Stimulated activated CD4-positive, alpha-beta T cell treated with anti-CD3 and anti-CD28 coated beads, Interleukin-1b, Interleukin-23, amount 100 ng/mL, for 4 hours (primary cell): Measurements from ENCODE around the gene PIM1.
"Not testable (repeated sequence)": the region's sequence is repeated elsewhere in the genome, so short reads cannot be mapped to it uniquely, and the experiment has no call there.

Experiments used
- DNase-seq, 2 donors: peaks; one replicate each; pipeline ENCODE4 v3.0.0-alpha.2; 2020; ENCODE audit warnings: low read depth in 2 of 2

PIM1 gene

DNA sequence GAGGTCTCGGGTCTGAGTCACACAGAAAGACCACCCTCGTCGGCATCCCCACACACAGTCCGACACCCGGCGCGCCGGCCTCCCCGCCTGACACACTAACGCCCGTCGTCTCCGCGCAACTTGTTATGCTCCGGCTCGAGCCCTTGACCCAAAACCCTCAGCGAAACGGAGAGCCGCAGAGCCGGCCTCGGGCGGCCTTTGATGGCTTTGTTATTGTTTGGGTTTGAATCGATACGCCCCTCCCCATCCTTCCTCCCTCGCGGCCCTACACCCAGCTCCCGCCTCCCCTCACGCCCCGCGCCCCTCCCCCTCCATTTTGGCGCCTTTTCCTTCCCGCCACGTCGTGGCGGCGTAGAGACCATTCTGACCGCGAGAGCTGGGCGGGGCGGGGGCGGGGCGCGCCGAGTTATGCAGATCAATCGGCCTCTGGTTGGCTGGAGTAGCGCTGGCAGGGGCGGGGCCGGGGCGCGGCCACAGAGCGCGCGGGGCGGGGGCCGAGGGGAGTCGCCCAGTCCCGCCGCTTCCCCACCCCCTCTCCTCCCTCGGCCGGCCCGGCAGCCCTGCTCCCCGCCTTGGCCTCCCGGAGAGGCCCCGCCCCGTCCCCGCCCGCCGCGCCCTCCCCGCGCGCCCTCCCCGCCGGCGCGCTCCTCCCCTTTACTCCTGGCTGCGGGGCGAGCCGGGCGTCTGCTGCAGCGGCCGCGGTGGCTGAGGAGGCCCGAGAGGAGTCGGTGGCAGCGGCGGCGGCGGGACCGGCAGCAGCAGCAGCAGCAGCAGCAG is at the start of gene PIM1:
PIM1 (plus strand) TSS at position 657 of the 777 bp plus-strand sequence. CDS start 424 bp downstream, outside the sequence.
- peak; percentile 99 to 100 for DNase-seq

DNA sequence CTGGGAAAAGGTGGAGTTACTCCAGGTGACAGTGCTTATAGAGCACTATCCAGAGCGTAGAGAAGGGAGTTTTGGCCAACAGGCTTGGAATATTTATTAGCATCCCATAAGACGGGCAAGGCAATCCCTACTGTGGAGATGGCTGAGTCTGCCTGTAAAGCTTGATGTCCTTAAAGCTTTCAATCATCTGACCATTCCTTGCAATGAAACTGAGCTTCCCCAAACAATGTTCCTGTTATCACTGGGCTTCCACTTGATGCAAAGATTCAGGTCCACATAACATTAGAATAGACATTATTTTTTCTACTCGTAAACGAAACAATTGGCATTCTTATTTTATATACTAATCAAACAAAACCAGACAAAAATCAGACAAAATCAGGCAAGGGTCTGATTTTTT is 48.4 kb upstream of the PIM1 start:
- no peak for DNase-seq

DNA sequence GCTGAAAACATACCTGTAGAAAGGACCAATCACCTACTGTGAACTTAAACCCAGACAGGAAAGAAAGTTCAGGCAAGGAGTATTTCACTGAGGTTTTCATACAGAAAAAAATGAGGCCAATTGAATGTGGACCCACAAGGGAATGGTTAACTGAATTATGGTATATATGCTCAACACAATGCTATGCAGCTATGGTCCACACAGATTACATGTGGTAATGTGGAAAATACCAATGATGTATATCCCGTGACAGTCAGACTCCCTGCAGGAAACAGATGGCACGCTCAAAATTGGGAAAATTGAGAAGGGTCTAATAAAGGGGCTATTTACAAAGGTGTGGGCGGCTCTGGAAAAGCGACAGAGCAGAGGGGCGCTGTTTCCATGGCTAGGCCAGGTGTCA is 47.1 kb upstream of the PIM1 start:
- no peak for DNase-seq

DNA sequence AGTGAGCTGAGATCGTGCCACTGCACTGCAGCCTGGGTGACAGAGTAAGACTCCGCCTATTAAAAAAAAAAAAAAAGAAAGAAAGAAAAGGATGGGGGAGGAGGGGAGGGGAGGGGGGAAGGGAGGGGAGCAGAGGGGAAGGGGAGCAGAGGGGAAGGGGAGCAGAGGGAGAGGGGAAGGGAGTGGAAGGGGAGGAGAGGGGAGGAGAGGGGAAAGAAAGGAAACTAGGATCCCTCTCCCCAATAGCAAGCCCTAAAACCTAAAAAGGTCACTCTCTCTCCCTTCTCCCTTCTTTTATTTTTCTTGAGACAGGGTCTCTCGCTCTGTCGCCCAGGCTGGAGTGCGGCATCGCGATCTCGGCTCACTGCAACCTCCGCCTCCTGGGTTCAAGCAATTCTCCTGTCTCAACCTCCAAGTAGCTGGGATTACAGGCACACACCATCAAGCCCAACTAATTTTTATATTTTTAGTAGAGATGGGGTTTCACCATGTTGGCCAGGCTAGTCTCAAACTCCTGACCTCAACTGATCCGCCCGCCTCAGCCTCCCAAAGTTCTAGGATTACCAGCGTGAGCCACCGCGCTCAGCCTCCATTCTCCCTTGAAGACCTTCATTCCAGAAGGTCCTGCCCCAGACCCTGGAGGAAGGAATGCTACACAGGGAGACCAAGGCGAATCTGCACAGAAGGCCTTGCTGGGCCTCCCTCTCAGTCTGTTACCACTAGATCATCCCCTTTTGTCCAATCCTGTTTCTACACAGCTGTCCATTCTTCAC is 45.8 kb upstream of the PIM1 start:
- DNase-seq: no peak

DNA sequence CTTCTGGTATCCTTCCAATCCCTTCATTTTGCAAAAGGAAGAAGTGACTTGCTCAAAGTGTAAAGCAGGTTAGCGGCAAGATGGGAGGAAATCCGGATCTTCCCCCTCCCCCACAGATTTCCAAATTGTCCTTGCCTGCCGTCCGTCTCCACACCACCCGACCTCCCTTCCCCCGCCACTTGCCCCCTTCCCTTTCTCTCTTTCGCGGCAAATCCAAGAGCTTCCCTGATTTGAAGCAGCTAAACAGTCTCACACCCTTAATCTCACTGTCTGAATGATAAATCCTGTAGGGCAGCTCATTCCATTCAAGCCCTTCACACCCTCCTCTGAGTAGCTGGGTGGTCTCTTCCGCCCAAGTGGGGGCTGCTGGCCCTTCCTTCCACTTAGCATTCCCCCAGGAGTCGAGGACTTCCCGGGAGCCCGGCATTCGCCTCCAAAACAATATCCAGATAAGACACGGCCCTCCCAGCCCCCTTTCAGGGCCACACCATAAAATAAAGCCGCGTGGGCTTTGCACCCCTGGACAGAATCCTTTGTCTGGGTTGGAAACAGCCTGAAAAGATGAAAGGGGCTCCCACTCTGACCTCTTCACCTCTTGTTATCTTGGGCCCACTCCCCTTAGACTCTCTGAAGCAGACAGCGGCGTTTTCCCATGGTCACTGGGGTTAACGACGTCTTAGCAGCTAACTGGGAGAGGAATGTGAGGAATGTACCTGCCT is 44.0 kb upstream of the PIM1 start:
- DNase-seq: no peak

DNA sequence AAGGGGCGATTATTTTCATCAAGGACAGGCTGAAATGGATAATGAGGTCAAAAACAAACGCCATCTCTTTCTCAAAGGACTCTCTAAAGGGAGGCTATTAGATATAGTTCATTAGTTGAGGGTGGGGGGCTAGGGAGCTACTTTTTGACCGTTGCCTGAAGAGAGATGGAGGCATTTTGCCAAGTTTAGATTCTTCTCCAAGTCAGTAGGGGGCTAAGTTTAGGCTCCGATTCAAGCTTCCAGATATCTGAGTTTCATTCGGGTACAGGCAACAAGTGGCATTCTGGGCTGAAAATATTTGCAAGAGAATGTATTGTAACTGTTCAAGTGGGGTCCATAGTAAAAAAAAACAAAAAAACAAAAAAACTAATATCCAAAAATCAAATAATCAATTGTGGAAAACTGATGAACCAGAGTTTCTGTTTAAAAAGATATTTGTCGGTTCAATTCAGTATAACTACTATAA is 43.4 kb upstream of the PIM1 start:
- DNase-seq: no peak

DNA sequence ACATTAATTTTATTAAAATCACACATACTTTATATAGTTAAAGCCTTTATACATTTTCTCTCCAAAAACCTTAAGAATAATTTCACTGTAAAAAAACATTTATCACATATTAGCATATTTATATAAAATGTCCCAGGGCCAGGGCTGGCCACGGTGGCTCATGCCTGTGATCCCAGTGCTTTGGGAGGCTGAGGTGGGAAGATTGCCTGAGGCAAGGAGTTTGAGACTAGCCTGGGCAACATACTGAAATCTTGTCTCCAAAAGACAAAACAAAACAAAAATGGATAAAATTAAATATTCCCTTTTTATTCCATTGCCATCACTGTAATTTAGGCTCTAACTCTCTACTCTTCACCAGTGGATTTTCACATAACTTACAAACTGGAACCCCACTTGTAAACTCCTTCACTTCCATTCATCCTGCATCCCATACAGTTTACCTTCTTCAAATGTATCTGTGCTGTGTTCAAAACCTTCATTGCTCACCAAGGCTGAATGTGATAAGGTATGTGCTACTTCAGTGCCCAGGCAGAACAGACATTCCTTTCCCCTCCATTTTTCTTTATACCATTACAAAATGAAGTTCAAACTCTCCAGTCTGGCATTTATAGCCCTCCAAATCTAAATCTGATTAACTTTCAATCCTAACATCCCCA is 42.9 kb upstream of the PIM1 start:
- no peak for DNase-seq

DNA sequence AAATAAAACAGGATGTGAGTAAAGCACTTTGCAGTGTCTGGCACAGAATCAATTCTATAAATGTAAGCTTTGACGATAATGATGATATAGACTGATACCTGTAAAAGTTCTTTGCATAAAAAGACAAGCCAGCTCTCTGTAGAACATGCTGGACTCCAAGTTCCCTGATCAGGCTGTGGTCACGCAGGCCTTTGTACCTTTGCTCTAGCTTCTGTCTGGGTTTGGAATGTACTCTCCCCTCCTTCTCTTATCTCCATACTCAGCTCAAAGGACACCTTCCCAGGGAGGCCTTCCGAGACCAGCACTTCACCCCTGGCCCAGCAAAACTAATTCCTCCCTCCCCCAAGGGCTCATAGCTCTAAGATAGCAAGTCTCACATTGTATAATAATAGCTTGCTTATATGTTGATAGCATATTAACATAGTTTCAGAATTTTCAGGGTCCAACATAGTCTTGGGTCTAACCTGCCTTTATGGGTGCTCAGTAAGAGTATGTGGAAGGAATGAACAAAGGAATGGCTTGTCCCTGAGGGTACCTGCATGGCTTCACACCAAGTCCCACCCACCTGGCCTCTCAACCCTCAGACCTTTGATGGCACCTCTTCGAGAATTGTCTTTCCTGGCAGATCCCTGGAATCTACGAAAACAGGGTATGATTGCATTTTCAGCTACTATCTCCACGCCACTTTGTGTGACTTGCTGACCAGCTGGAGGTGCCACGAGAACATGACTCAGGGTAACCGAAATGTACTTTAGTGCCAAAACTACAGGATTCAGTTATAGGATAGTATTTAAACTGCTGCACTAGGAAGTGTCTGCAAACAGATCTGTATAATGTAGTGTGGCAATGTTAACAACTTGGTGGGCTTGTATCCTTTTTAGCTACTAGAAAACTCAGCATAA is 41.7 kb upstream of the PIM1 start:
- DNase-seq: no peak

DNA sequence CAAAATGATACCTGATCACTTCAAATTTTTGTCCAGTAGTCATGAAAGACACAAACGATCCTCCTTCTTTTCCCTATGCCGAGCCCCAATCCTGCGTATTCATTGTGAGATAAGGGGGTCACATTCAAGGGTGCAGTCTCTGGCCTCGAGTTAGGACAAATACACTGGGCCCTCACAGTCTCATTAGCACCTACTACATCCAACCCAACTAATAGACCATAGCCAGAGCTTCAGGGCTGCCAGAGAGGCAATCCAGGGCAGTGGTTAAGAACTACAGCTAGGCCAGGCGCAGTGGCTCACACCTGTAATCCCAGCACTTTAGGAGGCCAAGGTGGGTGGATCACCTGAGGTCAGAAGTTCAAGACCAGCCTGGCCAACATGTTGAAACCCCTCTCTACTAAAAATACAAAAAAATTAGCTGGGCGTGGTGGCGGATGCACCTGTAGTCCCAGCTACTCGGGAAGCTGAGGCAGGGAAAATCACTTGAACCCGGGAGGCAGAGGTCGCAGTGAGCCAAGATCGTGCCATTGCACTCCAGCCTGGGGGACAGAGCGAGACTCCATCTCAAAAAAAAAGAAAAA is 41.0 kb upstream of the PIM1 start:
- not testable (repeated sequence) for DNase-seq

DNA sequence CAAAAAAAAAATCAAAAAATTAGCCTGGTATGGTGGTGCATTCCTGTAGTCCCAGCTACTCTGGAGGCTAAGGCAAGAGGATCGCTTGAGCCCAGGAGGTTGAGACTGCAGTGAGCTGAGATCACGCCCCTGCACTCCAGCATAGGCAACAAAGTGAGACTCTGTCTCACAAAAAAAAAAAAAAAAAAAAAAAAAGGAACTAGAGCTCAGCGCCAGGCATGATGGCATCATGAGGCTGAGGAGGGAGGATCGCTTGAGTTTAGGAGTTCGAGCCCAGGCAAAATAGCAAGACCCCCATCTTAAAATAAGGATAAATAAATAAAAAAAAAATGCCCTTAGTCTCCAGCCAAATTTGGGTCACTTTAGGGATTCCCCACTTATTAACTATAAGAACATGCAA is 40.4 kb upstream of the PIM1 start:
- no peak for DNase-seq

DNA sequence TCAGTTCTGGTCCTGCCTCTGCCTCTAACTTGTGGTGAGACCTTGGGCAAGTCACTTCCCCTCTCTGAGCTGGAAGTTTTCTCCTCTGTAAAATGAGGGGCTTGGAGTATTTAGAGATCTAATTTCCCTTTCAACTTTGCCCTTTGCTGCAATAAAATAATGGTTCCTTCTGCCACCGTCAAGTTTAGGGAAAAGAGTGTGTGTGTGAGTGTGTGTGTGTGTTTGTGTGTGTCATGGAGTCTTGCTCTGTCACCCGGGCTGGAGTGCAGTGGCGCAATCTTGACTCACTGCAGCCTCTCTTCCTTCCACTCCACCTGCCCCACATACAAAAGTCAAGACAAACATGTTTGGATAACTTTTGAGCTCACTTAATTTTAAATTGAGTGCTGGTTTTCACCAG is 39.2 kb upstream of the PIM1 start:
- DNase-seq: no peak

DNA sequence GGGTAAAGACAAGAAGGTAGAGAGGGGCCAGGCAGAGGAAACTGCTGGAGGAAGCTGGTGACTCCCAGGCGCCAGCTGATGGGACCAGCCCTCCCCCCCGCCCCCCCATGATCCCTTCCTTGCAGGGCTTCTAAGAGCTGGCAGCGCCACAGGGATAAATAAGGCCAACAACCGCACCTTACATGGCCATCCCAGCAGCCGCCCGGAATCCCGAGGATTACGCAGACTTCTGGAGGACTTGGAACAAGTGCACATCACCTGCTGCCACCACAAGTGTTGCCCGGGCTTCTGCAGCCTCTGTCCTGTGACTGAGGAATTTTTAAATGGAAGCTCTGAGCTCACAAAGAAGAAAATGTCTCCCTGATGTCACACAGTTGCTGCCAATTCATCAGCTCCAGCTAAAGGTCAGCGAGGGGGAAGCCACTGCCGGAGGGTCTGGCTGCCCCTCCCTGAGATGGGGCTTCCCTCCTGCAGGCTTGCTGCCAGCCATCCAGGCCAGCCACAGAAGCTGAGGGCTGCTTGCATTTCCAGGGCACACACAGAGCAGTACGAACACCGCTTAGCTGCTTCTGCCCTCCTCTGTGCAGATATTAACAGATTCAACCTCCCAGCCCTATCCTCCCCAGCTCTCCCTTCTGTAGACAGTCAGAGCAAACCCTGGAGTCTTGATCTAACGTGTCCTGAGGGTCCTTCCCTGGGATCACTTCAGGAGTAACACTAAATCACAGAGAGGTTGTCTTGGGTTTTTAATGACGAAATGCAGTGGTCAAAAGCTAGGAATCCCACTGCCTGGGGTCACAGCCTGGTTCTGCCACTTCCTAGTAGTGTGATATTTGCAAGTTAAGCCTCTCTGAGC is 38.6 kb upstream of the PIM1 start:
- no peak for DNase-seq

DNA sequence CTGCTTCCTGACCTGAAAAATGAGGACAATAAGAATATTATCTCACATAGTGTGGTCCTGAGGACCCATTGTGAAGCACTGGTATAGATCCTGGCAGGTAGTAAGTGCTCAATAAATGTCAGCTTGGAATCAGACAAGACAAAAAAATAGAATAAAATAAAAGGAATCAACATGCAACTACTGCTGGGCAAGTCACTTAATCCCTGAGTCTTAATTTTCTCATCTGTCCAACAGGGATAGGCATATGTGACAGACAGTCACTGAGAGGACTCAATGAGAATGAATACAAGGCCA is 38.0 kb upstream of the PIM1 start:
- no peak for DNase-seq

DNA sequence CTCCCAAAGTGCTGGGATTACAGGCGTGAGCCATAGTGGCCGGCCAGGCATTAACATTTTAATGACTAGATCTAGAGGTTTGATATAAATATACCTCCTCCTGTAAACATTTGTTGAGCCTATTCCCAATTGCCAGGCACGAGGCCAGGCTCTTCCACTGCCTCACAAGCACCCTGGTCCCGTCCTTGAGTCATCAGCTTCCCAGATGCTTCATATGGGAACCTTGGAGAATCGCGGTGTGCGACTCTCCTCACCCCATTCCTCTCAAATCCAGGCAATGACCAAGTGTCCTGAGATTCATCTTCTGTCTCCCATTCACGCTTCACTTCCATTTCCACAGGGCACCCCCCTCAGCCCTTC is 35.9 kb upstream of the PIM1 start:
- no peak for DNase-seq

DNA sequence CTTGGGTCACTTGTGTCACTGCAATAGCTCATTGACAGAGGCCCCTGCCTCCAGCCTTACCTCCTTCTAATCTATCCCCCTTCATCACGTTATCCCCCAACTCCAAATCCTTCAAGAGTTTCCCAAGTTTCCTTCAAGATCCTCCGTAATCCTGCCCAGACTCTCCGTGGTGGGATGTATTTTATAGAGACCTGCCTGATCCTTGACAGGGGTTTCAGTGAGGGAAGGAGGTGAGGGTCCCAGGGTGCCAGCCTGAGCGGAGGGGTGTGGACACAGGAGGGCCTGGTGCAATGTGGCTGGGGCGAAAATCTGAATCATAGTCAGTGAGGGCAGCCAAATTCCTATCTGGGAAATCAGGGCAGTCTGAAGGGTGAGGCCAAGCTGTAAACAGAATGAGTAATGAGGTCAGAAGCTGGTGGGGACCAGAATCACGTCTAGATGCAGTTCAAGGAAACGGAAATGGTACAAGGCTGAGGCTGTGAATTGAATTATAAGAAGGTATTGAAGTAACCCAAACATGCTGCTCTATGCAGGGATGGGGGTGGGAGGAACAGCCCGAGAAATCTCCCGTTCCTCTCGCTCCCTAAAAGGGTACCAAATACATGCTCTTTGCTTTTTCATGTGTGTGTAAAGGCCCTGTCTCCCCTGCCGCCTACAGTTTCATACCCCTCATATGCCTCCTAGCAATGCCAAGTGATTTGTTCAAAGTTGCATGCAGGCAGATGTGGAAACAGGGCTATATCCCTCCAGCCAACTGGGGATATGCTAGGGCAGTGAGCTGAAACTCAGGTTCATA is 35.4 kb upstream of the PIM1 start:
- DNase-seq: no peak

DNA sequence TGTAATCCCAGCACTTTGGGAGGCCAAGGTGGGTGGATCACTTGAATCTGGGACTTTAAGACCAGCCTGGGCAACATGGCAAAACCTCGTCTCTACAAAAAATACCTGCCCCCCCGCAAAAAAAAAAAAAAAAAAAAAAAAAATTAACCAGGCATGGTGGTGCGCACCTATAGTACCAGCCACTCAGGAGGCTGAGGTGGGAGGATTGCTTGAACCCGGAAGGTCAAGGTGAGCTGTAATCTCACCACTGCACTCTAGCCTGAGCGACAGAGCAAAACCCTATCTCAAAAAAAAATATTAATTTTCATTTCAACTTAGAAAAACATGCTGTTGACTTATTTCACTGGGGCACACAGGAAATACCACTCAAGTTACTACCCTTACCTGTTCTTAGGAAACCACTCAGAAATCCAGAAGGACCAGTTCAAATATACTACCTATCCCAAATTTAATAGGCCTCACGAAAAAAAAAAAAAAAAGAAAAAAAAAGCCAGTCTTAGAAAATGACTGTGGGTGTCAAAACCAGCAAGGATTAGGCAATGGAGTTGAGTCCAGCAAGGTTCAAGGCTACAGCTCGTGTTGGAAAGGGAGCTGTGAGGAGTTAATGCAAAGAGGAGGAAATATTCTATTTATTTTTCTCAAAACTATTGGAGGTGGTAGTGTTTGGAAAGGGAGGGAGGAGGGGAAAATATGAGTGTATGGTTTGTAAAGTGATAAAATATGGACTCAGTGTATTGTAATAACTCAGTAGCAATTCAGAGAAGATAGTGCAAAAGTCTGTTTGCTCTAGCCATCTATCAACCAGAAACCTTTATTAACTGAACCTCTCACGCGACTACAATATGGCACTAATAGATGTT is 33.9 kb upstream of the PIM1 start:
- no peak for DNase-seq

DNA sequence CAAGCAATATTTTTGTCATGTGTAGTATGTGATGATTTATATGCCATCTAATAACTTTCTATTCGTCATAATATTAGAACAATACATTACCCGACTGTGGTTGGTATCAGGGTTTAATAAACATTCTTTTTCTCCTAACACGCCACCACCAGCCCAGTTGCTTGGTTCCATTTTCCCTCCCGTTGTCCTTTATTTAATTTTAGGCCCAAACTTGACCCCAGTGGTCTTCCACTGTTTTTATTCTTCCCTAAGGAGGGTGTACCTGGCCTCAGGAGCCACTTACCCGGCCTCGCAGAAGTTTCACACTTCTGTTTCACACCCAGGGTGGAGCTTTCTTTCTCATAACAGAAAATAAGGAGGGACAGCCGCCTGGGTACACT is 33.1 kb upstream of the PIM1 start:
- no peak for DNase-seq
